ENCODE data around the gene BAIAP2L1.

DNA sequence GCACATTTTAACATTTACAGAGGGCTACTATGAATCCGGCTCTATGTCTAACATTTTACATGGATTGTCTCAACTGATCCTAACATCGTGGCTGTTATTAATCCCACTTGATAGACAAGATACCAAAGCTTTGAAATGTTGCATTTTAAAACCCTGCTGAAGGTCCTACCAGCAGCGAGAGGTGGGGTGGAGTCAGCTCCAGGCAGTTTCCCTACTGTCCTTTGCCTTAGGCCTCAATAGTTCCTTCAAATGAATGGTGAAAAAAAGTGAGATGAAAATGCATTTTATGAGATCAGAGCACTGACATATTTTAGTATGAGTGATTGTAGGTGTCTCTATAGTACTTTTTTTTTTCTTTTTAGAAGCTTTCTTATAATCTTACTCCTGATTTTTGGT is 26.6 kb downstream of the BAIAP2L1 start:
- TF ChIP-seq, protein P1, sequence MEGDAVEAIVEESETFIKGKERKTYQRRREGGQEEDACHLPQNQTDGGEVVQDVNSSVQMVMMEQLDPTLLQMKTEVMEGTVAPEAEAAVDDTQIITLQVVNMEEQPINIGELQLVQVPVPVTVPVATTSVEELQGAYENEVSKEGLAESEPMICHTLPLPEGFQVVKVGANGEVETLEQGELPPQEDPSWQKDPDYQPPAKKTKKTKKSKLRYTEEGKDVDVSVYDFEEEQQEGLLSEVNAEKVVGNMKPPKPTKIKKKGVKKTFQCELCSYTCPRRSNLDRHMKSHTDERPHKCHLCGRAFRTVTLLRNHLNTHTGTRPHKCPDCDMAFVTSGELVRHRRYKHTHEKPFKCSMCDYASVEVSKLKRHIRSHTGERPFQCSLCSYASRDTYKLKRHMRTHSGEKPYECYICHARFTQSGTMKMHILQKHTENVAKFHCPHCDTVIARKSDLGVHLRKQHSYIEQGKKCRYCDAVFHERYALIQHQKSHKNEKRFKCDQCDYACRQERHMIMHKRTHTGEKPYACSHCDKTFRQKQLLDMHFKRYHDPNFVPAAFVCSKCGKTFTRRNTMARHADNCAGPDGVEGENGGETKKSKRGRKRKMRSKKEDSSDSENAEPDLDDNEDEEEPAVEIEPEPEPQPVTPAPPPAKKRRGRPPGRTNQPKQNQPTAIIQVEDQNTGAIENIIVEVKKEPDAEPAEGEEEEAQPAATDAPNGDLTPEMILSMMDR (IDR thresholded peaks at IDR 0.05): no peak
- TF ChIP-seq POLR2AphosphoS5 (IDR thresholded peaks at IDR 0.05): no peak
